LNCaP clone FGC (cell line): ENCODE measurements around the gene NT5DC3.

Source experiments
- DNase-seq: peaks from one replicate; pipeline ENCODE4 v3.0.0-alpha.2; 2011; ENCODE audit warnings: low read depth
- H3K4me3 ChIP-seq: 2 replicates; pipeline ENCODE4 v1.5.1; 2011; ENCODE audit warnings: mild to moderate bottlenecking, low read depth, low read length, control low read depth
- CTCF ChIP-seq: IDR thresholded peaks from 2 replicates; pipeline ENCODE4 v1.5.1; 2012; ENCODE audit warnings: mild to moderate bottlenecking; ENCODE audit not compliant: control insufficient read depth, insufficient read depth; ENCODE audit errors: extremely low read depth

NT5DC3 gene

DNA sequence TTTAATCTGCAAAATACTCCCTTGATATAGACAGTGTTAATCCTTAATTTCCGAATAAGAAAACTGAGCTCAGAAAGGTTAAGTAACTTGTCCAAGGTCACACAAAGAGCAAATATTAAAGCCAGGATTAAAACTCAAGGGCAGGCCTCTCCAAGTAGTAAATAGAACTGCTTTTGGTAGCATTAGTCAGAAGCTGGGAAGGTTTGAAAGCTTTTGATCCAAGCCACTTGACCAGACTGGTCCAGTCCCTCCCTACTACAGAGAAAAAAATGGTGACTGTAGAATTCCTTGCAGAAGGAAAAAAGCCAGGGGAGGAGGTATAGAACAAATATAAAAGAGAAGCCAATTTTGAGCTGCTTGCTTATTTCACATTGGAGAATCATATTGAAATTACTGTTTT is 111.5 kb downstream of the NT5DC3 start:
- TF ChIP-seq CTCF = no peak
- DNase-seq = no peak
- no peak overlapping the region for H3K4me3 ChIP-seq

DNA sequence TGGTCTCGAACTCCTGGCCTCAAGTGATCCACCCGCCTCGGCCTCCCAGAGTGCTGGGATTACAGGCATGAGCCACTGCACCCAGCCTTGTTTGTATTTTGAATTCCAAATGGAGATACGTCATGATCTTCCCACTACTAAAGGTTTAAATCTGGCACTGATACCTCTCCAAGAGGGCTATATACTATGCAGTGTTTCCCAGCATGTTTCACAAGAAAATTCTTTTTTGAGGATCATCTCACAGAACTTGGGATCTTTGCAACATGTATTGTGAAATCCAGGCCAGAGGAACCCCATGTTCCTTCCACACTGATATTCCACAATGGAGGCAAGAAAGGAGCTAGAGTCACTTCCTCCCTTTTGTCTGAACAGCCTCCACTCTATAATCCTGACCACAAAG is 112.7 kb downstream of the NT5DC3 start:
- TF ChIP-seq CTCF = no peak
- no peak for DNase-seq

GRCh38 chr12:103727638-103728037 is 113.4 kb downstream of the NT5DC3 start:
- DNase-seq = no peak
- TF ChIP-seq CTCF = no peak
- no peak overlapping the region for H3K4me3 ChIP-seq

More for the DNA sequence above, 112.7 kb downstream of the NT5DC3 start:
- H3K4me3 ChIP-seq = no peak overlapping the region

DNA sequence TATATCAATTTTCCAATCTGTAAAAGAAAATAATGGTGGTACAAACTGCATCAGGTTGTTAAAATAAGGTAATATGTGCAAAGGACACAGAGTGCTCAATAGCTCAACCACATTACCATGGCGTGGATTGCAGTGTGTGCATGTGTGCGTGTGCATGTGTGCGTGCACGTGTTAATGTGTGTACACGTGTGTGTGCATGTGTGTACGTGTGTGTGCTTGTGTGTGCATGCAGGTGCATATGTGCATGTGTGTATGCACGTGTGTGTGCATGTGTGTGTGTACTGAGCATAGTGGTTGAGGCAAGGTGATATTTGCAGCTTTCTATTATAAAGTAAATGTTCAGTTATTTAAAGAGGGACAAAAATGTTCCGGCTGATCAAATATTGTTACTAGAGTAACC is 115.6 kb downstream of the NT5DC3 start:
- no peak for TF ChIP-seq CTCF
- H3K4me3 ChIP-seq = no peak overlapping the region
- DNase-seq = no peak
